ENCODE results near the gene DAB2. TPM values are rescaled to one million over a fixed set of nuclear protein-coding genes. Genes with fewer than 3 reads are reported as not detected.

Gene DAB2
- total RNA-seq, 2 experiments from 2014 or later = 0.16 TPM; not detected in 1

GRCh38 chr5:39426746-39427105 lies 1.9 kb upstream of the DAB2 start:
- no peak for DNase-seq
- Mint-ChIP-seq H3K27me3 (peaks cover 33% of the 10 kb centered on the region), H3K27ac (no peak overlapping the region), H3K4me3 (no peak overlapping the region), H3K4me1 (ENCODE audit: low read depth) (no peaks in the 10 kb centered on the region), H3K9me3 (no peaks in the 10 kb centered on the region), H3K36me3 (ENCODE audit: low read depth) (no peaks in the 10 kb centered on the region)
- POLR2A ChIA-PET = no interaction called here
- intact Hi-C loops (cut with micrococcal nuclease) = no loop called here
- TF ChIP-seq CTCF (IDR thresholded peaks at IDR 0.05) = no peak
- no peak for ATAC-seq
- CTCF ChIA-PET = no interaction called here

GRCh38 chr5:39426051-39426745 lies 1.4 kb upstream of the DAB2 start:
- H3K36me3 Mint-ChIP-seq (ENCODE audit: low read depth) = no peaks in the 10 kb centered on the region
- H3K27me3 Mint-ChIP-seq = peaks cover 33% of the 10 kb centered on the region
- ChIA-PET CTCF (interaction anchor here (1.2 to 2.4 kb wide), 2 partner anchors 26 to 53 kb away, joined by 3 to 8 read pairs; no protein-coding TSS in a partner anchor), POLR2A (interaction anchor here (0.6 kb wide), 2 partner anchors 9 to 15 kb away, joined by 3 read pairs; no protein-coding TSS in a partner anchor)
- ATAC-seq (no peak), DNase-seq (no peak)
- TF ChIP-seq CTCF (IDR thresholded peaks at IDR 0.05) = no peak
- no peaks in the 10 kb centered on the region for H3K4me1 Mint-ChIP-seq (ENCODE audit: low read depth)
- no peak overlapping the region for H3K4me3 Mint-ChIP-seq
- H3K9me3 Mint-ChIP-seq = no peaks in the 10 kb centered on the region
- no peak overlapping the region for H3K27ac Mint-ChIP-seq
- intact Hi-C loops (cut with micrococcal nuclease) = no loop called here

GRCh38 chr5:39423331-39423751 lies 1.4 kb downstream of the DAB2 start:
- intact Hi-C loops (cut with micrococcal nuclease) = no loop called here
- Mint-ChIP-seq H3K27ac (no peak overlapping the region), H3K4me1 (ENCODE audit: low read depth) (no peaks in the 10 kb centered on the region), H3K9me3 (no peaks in the 10 kb centered on the region), H3K36me3 (ENCODE audit: low read depth) (no peaks in the 10 kb centered on the region), H3K27me3 (peaks cover 31% of the 10 kb centered on the region), H3K4me3 (no peak overlapping the region)
- no peak for TF ChIP-seq CTCF (IDR thresholded peaks at IDR 0.05)
- ChIA-PET POLR2A (interaction anchor here (1.0 kb wide), 1 partner anchor 21 kb away, joined by 3 read pairs; no protein-coding TSS in a partner anchor), CTCF (interaction anchor here (1.0 to 2.2 kb wide), 6 partner anchors 8 to 124 kb away, joined by 3 to 10 read pairs (median 4); no protein-coding TSS in a partner anchor)
- ATAC-seq = no peak
- DNase-seq = no peak

- POLR2A ChIA-PET = interaction anchor here (1.0 kb wide), 1 partner anchor 22 kb away, joined by 3 read pairs; no protein-coding TSS in a partner anchor
- CTCF ChIA-PET = interaction anchor here (2.1 kb wide), 1 partner anchor 24 kb away, joined by 5 read pairs; no protein-coding TSS in a partner anchor
- Mint-ChIP-seq H3K27me3 (peaks cover 31% of the 10 kb centered on the region), H3K9me3 (no peaks in the 10 kb centered on the region), H3K4me3 (no peak overlapping the region), H3K4me1 (ENCODE audit: low read depth) (no peaks in the 10 kb centered on the region), H3K36me3 (ENCODE audit: low read depth) (no peaks in the 10 kb centered on the region), H3K27ac (no peak overlapping the region)
- no peak for TF ChIP-seq CTCF (IDR thresholded peaks at IDR 0.05)
- ATAC-seq (no peak), DNase-seq (no peak)
- intact Hi-C loops (cut with micrococcal nuclease) = no loop called here
Observed at GRCh38 chr5:39422728-39423285, 2.0 kb downstream of the DAB2 start.

- POLR2A ChIA-PET = no interaction called here
- TF ChIP-seq CTCF (IDR thresholded peaks at IDR 0.05) = no peak
- peaks cover 27% of the 10 kb centered on the region for H3K27me3 Mint-ChIP-seq
Observed at GRCh38 chr5:39422036-39422606, 2.7 kb downstream of the DAB2 start.

More at GRCh38 chr5:39422036-39422606, 2.7 kb downstream of the DAB2 start:
- intact Hi-C loops (cut with micrococcal nuclease) = no loop called here
- Mint-ChIP-seq H3K9me3 (no peaks in the 10 kb centered on the region), H3K4me1 (ENCODE audit: low read depth) (no peaks in the 10 kb centered on the region), H3K36me3 (ENCODE audit: low read depth) (no peaks in the 10 kb centered on the region), H3K4me3 (no peak overlapping the region), H3K27ac (no peak overlapping the region)
- CTCF ChIA-PET = interaction anchor here (0.8 to 2.1 kb wide), 2 partner anchors 24 to 125 kb away, joined by 3 to 5 read pairs; no protein-coding TSS in a partner anchor
- DNase-seq (no peak), ATAC-seq (no peak)
